Thoracic aorta (tissue), 2 donors: Measurements from ENCODE around the gene SLC6A7. TPM values are rescaled to one million over a fixed set of nuclear protein-coding genes. Genes with fewer than 3 reads are reported as not detected.

ENCODE experiments used
- ATAC-seq: fragments of 150-250 bp; one replicate; pipeline ENCODE4 v1.8.0; 2017; ENCODE audit warnings: low read depth; ENCODE audit not compliant: insufficient number of reproducible peaks, low FRiP score
- DNase-seq: peaks from one replicate; pipeline ENCODE4 v3.0.0-alpha.2; 2020; ENCODE audit warnings: low spot score
- H3K27ac ChIP-seq, 2 donors: fragments of 200-600 bp; sonication (generic); 1 replicate in 1 of 2; 2 replicates in 1 of 2; pipeline ENCODE4 v1.5.1; 2016; ENCODE audit warnings: mild to moderate bottlenecking in 2 of 2, moderate library complexity in 2 of 2
- H3K27me3 ChIP-seq: fragments of 200-600 bp; sonication (generic); replicated peaks from 2 replicates; pipeline ENCODE4 v1.6.0; 2016; ENCODE audit warnings: mild to moderate bottlenecking; ENCODE audit not compliant: insufficient read depth
- H3K36me3 ChIP-seq: fragments of 200-600 bp; sonication (generic); one replicate; pipeline ENCODE4 v1.5.1; 2016
- H3K4me1 ChIP-seq, 2 donors: fragments of 200-600 bp; sonication (generic); 1 replicate in 1 of 2; 2 replicates in 1 of 2; pipeline versions ENCODE4 v1.5.1 to v1.6.0; 2016; ENCODE audit warnings: low read depth in 2 of 2, mild to moderate bottlenecking in 1 of 2; ENCODE audit not compliant: control insufficient read depth in 1 of 2
- H3K4me3 ChIP-seq: fragments of 200-600 bp; sonication (generic); 2 replicates; pipeline ENCODE4 v1.5.1; 2016; ENCODE audit warnings: mild to moderate bottlenecking
- H3K9me3 ChIP-seq: fragments of 200-600 bp; sonication (generic); 2 replicates; pipeline ENCODE4 v1.5.1; 2016
- total RNA-seq, 2 donors: library from RNA; depleted of rRNA; stranded (reverse); fragments of >200 nt; gene quantifications; one replicate each; pipeline versions ENCODE4 v1.1.0 to v1.2.3, GENCODE V29; 2016
- TF ChIP-seq, protein P1 (sequence below): fragments of 200-600 bp; sonication (generic); IDR thresholded peaks from one replicate; pipeline ENCODE4 v1.5.1; 2019; ENCODE audit warnings: antibody characterized with exemption

Gene SLC6A7
- total RNA-seq, 2 donors from 2014 or later: not detected

DNA sequence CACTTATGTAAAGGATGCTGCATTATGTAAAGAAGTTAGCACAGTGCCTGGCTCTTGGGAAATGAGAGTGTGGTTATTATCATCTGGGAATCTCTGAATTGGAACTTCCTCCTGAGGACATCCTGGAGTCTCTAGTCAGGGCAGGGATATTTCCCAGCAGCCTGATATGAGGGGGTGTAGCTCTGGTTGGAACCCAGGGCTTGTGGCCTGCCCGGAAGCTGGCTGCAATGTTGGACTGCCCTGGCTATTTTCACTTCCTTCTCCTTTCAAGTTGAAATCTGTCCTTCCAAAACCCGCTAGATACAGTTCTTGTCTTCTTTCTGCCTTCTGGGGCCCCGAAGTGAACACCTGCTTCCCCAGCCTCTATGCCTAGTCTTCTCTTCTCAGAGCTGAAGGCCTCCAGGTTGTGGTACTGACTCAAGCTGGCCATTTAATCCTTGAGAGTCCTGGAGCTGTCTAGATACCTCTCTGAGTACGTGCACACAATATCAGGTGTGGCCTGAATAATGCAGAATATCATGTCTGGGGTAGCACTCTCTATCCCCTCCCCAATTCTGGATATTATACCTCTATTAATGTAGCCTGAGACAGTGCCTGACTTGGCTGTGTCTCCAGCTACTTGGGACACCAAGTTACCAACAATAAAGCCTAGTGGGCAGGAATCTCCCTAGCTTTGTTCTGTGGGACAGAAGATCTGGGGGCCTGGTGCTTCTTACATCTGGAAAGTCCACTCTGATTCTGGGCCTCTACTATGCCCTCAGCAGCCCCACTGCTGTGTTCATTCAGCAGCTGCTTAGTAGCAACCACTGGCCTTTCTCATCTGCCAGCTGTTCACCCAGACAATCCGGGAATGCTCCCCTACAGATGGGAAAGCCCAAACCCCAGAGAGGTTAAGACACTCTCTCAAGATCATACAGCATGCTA, 45.0 kb downstream of the SLC6A7 start:
- H3K36me3 ChIP-seq: no peaks in the 10 kb centered on the region
- H3K4me3 ChIP-seq: no peak overlapping the region
- DNase-seq (no peak), ATAC-seq (no peak)
- no peaks in the 10 kb centered on the region for H3K27me3 ChIP-seq
- TF ChIP-seq, protein P1, sequence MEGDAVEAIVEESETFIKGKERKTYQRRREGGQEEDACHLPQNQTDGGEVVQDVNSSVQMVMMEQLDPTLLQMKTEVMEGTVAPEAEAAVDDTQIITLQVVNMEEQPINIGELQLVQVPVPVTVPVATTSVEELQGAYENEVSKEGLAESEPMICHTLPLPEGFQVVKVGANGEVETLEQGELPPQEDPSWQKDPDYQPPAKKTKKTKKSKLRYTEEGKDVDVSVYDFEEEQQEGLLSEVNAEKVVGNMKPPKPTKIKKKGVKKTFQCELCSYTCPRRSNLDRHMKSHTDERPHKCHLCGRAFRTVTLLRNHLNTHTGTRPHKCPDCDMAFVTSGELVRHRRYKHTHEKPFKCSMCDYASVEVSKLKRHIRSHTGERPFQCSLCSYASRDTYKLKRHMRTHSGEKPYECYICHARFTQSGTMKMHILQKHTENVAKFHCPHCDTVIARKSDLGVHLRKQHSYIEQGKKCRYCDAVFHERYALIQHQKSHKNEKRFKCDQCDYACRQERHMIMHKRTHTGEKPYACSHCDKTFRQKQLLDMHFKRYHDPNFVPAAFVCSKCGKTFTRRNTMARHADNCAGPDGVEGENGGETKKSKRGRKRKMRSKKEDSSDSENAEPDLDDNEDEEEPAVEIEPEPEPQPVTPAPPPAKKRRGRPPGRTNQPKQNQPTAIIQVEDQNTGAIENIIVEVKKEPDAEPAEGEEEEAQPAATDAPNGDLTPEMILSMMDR: no peak
- no peaks in the 10 kb centered on the region for H3K9me3 ChIP-seq
- H3K27ac ChIP-seq: no peak overlapping the region
- no peaks in the 10 kb centered on the region for H3K4me1 ChIP-seq

DNA sequence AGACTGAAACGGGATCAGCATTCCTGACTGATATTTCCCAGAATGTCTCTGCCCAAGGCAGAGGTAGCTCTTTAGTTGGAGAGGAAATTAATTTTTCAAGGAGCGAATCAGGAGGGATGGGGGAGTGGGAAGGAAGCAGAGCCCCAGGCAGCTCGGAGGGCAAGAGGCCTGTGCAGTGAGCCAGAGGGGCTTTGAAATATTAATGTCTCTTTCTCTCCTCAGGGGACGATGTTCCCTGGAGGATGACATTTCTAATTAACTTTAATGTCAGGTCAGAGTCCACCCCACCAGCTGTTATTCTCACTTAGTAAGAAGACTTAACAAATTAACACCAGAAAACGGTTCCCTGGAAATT, 45.6 kb downstream of the SLC6A7 start:
- ATAC-seq: no peak
- Histone ChIP-seq H3K27ac (no peak overlapping the region), H3K4me3 (no peak overlapping the region), H3K9me3 (no peaks in the 10 kb centered on the region), H3K4me1 (no peaks in the 10 kb centered on the region), H3K27me3 (no peaks in the 10 kb centered on the region), H3K36me3 (no peaks in the 10 kb centered on the region)
- no peak for DNase-seq
- TF ChIP-seq, protein P1: no peak

DNA sequence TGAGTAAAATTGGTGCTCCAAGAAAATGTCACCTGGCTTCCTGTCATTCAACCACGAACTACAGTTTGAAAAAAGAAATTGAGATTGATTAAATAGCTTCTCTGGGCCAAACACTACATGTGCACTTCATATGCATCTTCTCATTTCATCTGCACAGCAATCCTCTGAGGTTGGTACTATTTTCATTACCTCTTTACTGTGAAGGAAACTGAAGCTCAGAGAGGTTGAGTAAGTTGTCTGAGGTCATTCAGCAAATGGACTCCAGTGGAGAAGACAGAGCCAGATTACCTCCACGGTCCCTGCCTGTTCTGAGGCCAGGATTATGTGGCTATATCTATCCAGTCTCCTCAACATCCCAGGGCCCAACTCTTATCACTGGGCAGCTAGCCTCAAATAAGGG, 46.5 kb downstream of the SLC6A7 start:
- Histone ChIP-seq H3K27me3 (no peaks in the 10 kb centered on the region), H3K27ac (no peak overlapping the region), H3K36me3 (no peaks in the 10 kb centered on the region), H3K4me3 (no peak overlapping the region), H3K9me3 (no peaks in the 10 kb centered on the region), H3K4me1 (no peaks in the 10 kb centered on the region)
- TF ChIP-seq, protein P1: no peak
- no peak for DNase-seq
- ATAC-seq: no peak

DNA sequence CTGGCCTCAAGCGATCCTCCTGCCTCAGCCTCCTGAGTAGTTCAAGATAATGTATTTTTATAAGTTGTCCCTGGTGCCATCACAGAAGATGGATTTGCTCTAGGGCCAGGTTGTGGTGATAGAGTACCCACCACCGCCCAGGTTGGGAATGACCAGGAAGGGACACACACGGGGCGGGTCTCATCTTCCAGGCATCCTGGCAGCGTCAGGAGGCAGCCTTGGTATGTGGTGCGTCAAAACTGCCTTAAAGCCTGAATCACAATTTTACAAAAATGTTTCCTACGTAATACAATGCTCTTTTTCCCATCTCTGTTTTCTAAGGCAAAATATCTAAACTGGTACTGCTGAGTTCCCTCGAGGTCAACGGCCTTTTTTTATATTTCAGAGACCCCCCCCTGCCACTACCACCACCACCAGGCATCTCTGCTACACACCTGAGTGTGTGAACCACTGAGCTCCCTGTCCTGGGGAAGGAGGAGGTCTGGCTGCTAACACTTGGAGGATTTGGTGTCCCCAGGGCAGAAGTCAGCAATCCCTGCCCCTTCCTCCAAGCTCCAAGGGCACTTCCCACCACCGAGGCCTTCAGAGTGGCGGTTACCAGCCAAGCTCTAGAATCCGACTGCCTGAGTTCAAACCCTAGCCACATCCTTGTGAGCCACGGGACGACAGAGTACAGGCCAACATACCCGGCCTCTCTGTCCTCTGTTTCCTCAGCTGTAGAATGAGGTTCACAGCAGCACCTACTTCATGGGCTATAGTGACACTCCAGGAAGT, 47.3 kb downstream of the SLC6A7 start:
- TF ChIP-seq, protein P1: no peak

DNA sequence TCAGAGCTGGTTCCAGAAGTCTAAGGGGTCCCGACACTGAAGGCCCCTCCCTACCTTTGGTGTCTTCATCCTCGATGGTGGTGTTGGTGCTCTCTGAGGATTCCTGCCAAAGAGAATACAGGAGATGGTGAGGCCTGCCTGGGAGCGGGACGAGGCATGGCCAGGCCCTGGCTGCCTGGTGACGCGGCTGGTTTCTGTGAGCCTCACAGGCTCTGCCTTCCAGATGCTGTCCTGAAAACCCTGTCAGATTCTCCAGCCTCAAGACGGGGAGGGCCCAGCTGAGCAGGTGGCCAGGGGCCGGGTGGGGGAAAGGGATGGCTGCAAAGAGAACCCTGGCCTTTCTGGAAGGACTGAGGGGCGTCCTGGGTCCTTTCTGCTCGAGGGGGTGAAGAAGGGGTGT, 48.8 kb downstream of the SLC6A7 start:
- Histone ChIP-seq H3K4me3 (no peak overlapping the region), H3K27ac (no peak overlapping the region), H3K27me3 (no peaks in the 10 kb centered on the region), H3K9me3 (no peaks in the 10 kb centered on the region), H3K36me3 (no peaks in the 10 kb centered on the region), H3K4me1 (no peaks in the 10 kb centered on the region)
- no peak for DNase-seq
- TF ChIP-seq, protein P1: no peak
- no peak for ATAC-seq

More for the DNA sequence above, 47.3 kb downstream of the SLC6A7 start:
- Histone ChIP-seq H3K36me3 (no peaks in the 10 kb centered on the region), H3K9me3 (no peaks in the 10 kb centered on the region), H3K4me1 (no peaks in the 10 kb centered on the region), H3K4me3 (no peak overlapping the region), H3K27me3 (no peaks in the 10 kb centered on the region), H3K27ac (no peak overlapping the region)
- no peak for ATAC-seq
- DNase-seq: no peak
